Heart left ventricle (tissue), 13 donors: Measurements from ENCODE around the gene CD300LB.

Experiments
- POLR2A ChIP-seq, 2 donors: fragments of 450-650 bp; IDR thresholded peaks; one replicate each; pipeline ENCODE4 v1.6.1; 2017; ENCODE audit warnings: antibody characterized with exemption in 2 of 2, mild to moderate bottlenecking in 2 of 2, moderate library complexity in 2 of 2
- TF ChIP-seq, protein P1 (sequence below), 12 donors: fragments of 200-600 bp; sonication (generic) in 4 of 12; IDR thresholded peaks; one replicate each; pipeline versions ENCODE4 v1.5.0 to v1.8.0; 2018 to 2022; ENCODE audit warnings: antibody characterized with exemption in 12 of 12, mild to moderate bottlenecking in 5 of 12
- donor health status: ischemic (EF 13 %, LVEDD 7.1; RV severe dilation, severe dysfunction).
- donor health status: DM: no; HTN: yes; CAD: no.
- donor health status: DM: no; HTN: no; CAD: no.
- donor health status: ischemic (EF 25% LVEDD 6.9; RV normal size, moderate dysfunction).
- donor health status: ischemic (EF 25% LVEDD 5.7; RV mildly dilated, moderate dysfunction).
- donor health status: ischemic (EF 35%, LVEDD 5.7; RV mildly dilated, moderate dysfunction).
- donor health status: nonischemic (EF 11% LVEDD 7.7; RV severe dilation, severe dysfunction).
- donor health status: DM: yes; HTN: yes; CAD: no.
- donor health status: PGD.
- donor health status: ischemic (EF 29% LVEDD 5.4; RV normal size, mild dysfunction).
- donor health status: nonischemic (EF 23%, LVEDD 6.1; RV moderate dilation, normal function).

GRCh38 chr17:74480290-74480689 is 51.0 kb downstream of the CD300LB start:
- TF ChIP-seq, protein P1, sequence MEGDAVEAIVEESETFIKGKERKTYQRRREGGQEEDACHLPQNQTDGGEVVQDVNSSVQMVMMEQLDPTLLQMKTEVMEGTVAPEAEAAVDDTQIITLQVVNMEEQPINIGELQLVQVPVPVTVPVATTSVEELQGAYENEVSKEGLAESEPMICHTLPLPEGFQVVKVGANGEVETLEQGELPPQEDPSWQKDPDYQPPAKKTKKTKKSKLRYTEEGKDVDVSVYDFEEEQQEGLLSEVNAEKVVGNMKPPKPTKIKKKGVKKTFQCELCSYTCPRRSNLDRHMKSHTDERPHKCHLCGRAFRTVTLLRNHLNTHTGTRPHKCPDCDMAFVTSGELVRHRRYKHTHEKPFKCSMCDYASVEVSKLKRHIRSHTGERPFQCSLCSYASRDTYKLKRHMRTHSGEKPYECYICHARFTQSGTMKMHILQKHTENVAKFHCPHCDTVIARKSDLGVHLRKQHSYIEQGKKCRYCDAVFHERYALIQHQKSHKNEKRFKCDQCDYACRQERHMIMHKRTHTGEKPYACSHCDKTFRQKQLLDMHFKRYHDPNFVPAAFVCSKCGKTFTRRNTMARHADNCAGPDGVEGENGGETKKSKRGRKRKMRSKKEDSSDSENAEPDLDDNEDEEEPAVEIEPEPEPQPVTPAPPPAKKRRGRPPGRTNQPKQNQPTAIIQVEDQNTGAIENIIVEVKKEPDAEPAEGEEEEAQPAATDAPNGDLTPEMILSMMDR (IDR thresholded peaks at IDR 0.05), result no peak
- no peak for TF ChIP-seq POLR2A (IDR thresholded peaks at IDR 0.05)
